ENCODE results near the gene C19orf12.

DNA sequence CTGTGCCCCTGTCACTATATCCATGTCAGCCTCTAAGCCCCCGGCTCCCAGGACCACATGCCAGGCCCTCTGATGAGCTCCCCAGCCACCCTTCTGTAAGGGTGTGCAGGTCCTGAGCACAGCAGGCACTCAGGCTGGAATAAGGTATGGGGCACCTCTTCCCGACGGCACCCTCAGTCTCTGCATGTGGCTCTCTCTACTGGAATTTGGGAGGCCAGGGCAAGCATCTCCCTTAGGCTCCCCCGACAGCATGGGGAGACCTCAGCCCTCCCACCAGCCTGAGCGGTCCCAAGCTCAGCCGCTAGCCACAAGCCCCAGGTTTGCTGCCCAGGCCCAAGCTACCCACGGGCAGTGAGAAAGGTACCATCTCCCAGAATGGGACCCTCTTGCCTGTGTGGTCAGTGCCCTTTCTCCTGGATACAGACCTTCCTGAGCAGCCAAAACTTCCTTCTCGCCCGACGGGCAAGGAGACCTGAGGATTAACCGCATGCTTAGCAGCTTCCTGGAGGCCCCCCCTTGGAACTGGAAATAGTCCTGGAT is 22.5 kb upstream of the C19orf12 start:
- TF ChIP-seq, protein P1, sequence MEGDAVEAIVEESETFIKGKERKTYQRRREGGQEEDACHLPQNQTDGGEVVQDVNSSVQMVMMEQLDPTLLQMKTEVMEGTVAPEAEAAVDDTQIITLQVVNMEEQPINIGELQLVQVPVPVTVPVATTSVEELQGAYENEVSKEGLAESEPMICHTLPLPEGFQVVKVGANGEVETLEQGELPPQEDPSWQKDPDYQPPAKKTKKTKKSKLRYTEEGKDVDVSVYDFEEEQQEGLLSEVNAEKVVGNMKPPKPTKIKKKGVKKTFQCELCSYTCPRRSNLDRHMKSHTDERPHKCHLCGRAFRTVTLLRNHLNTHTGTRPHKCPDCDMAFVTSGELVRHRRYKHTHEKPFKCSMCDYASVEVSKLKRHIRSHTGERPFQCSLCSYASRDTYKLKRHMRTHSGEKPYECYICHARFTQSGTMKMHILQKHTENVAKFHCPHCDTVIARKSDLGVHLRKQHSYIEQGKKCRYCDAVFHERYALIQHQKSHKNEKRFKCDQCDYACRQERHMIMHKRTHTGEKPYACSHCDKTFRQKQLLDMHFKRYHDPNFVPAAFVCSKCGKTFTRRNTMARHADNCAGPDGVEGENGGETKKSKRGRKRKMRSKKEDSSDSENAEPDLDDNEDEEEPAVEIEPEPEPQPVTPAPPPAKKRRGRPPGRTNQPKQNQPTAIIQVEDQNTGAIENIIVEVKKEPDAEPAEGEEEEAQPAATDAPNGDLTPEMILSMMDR (conservative IDR thresholded peaks at IDR 0.05; ENCODE audit: low read length), result no peak
- TF ChIP-seq EZH2phosphoT487 (IDR thresholded peaks at IDR 0.05; ENCODE audit: borderline replicate concordance, low read depth, low read length), result no peak

All from OCI-LY7 (cell line).